Pons (tissue), 1 donor: ENCODE data around the gene LDLRAD4.

ENCODE experiments used
- DNase-seq: peaks from one replicate; pipeline ENCODE4 v3.0.0-alpha.2; 2016; ENCODE audit warnings: low spot score

Gene LDLRAD4

DNA sequence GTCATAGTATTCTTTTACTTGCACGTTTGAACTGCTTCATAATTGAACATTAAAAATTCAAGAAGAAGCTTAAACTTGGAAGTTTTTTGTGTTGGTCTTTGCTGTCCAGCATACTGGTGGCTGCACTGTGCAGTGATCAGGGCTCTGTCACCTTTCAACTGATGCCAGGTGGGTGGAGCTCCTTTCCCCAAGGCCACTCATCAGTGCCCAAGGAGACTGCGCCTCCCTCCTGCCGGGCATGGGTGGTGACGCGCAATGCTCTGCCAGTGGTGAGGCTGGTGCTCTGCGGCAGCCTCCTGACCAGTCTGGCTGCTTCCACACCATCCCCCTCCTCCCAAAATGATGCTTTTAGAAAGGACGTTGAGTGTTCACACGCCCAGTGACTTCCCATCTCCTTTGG, 16.0 kb upstream of the LDLRAD4 start:
- DNase-seq, result no peak

GRCh38 chr18:13206301-13206700, 12.3 kb upstream of the LDLRAD4 start:
- DNase-seq, result no peak

GRCh38 chr18:13207294-13207693, 11.3 kb upstream of the LDLRAD4 start:
- DNase-seq, result no peak

DNA sequence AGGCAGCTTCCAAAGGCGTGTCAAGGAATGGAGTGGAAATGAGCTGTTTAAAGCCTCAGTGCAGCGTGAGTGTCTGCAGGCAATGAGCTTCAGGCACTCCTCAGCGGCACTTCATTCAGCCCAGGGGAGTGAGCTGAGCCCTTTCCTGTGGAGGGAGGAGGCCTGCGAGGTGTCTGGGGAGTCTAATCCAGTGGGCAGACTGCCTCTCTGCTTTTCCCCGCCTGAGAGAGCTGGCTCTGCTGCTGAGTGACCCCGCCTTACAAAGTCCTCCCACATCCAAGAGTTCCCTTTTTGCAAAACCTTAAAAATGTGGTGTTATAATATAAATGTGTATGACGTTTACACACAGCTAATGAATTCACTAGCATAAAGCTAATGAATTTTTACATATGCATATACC, 7.0 kb upstream of the LDLRAD4 start:
- no peak for DNase-seq

DNA sequence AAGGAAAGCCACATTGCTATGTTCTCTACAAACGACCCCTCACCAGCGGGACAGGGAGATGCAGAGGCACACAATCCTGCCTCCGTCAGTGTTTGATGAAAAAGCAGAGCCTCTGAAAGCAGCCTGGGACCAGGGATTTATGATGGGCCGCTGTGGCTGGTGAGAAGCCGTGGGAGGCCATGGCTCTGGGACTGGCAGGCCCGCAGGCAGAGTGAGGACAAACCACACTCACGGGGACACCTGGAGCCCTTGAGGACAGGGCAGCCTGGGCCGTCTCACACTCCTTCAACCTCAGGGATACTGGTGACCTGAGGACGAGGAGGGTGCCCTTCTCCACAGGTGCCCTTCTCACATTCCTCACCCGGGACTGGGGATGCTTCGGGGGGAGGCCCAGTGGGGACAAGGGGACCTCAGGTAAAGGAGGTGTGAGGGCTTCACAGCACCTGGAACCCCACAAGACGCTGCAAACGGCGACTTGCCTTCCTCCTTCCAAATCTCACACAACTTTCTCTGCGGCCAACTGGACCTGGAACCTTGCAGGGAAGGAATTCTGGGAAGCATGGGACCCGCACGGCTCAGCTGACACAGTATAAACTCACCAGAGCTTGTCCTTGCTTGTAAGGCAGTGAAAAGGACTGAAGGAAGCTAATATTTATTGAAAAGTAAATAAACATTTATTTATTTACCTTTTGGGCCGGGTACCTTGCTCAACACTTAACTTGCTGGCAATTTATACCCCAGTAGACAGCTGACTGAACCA, 5.3 kb upstream of the LDLRAD4 start:
- DNase-seq, result no peak

DNA sequence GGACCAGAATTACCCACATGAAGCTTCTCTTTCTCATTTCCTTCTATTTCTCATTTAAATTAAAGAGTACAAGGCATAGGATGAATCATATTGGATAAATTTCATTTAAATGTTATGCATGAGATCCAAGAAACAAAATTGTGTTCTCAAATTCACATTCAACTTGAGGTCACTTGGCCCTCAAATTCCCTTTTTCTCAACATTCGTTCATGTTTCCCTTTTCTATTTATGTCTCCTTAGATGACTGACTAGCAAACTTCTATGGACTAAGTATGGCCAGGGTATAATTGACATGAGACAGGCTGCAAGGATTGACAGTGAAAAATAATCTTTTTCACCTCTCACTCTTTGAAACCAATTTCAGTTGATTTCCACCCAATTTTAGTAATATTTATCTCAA, 4.0 kb upstream of the LDLRAD4 start:
- DNase-seq, result no peak

DNA sequence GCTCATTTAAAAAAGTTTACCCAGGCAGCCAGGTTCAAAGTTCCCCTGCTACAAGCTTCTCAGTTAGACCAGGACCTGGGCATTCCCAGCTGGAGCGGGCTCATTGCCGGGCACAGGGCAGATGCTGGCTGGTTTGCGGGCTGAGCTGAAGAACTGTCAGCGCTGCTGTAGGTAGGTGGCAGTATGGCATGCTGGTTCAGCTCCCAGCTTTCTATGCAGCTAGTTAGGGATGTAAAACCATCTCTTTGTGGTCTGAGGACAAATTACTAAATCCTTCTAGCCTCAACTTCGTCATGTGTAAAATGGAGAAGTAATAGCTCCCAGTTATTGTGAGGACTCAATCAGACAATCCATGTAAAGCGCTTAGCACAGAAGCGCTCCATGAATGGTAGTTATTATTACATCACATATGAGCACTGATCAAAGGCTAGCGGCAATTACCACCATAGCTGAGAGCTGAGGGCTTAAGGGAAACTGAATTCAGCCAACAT, 2.4 kb upstream of the LDLRAD4 start:
- DNase-seq, result peak; percentile 94

DNA sequence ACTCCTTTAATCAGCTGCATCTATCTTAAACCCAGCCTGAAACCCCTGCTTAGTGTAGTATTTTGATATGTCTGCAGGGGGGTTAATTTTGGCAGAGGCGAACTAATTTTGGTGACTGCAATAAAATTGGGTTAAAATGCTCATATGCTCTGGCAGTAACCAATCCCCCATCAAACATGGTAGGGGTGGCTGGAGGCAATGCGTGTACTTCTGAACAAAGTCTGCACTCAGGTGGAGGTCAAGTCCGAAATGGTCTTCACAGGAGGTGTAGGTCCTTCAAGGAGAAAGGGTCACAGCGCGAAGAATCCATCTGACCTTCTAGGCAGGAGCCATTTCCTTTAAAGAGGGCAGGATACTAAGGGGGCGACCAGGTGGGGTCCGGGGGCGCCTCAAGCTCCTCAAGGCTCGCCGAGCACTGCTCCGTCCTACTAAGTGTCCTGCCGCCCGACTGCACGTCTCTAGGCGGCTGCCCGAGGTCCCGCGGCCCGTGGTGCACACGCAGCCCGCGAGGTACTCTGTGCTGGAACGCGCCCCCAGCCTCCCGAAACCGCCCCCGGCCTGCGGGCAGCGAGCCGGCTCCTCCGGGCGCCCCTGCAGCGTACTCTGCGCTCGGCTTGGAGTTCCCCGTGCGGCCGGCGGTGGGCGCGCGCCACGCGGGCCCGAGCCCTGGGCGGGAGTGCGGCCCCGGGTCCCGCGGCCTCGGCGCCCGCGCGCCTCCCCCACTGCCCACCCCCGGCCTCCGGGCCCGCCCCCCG, 1.7 kb upstream of the LDLRAD4 start:
- no peak for DNase-seq

DNA sequence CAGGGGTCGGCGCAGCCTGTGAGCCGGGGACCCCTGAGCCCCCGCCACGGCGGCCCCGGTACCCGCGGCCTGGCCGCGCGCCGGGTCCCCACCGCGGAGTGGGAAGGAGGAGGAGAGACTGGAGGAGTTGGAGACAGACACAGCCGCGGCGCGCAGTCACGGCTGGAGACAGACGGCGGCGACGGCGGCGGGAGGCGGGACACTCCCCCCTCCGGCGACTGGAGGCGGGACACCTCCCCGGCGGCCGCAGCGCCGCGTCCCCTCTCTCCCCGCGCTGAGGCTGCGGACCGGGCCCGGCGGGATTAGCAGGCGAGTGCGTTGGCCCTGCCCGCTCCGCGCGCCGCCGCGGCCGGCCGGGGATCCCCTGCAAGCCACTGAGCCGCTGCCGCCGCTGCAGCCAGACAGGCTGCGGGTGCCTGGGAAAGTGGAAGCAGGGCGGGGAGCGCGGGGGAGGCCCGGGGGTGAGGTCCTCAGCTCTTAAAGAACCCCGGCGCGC, 1.0 kb upstream of the LDLRAD4 start:
- peak; percentile 43 for DNase-seq

GRCh38 chr18:13217971-13218367, 591 bp upstream of the LDLRAD4 start:
- DNase-seq, result no peak

DNA sequence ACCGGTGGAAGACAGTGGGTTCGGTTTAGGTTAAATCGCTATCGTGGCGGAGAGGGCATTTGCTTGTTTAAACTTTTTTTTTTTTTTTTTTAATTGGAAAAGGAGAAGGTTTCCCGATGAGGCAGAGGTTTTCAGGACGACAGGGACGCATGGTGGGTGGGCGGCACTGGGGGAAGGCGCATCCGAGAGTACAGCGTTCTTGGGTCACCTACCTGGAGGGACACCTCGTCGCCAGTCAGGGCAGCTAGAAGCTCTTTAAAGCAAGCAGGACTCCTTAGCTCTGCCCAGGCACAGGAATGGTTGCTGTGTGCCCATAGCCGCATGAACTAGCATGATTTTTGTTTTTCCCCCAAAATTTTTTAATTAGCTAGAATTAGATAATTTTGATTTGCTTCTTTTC, 437 bp downstream of the LDLRAD4 start:
- no peak for DNase-seq

DNA sequence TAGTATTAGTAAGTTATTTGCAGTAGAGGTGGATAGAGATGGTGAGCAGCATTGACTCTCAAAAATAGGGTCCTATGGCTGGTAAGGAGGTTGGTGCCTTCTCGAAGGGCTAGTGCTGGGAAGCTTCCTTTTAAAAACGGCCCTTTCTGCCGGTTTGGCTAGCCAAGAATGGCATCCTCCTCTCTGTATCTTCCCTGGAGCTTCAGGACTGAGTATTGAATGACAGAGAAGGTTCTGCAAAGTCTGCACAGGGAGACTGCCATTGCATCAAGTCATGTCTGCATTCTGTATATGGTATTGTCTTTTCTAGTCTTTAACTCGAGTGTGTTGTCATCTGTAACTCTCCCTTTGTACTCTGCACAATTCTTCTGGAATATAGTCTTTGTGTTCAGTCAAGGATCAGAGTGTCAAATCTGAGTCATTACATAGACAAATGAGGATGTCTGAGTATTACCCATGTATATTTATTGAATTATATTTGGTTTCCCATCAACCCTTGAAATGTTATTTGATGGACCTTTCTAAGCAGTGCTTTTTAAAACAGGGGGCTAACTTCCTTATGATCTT, 1.1 kb downstream of the LDLRAD4 start:
- no peak for DNase-seq

GRCh38 chr18:13220361-13220991, 1.9 kb downstream of the LDLRAD4 start:
- no peak for DNase-seq

- DNase-seq, result peak; percentile 68
These were observed 3.6 kb downstream of the LDLRAD4 start for GRCh38 chr18:13221869-13222855.

- DNase-seq, result no peak
These were observed 4.3 kb downstream of the LDLRAD4 start for GRCh38 chr18:13222856-13223281.

GRCh38 chr18:13223311-13224143, 5.0 kb downstream of the LDLRAD4 start:
- DNase-seq, result no peak

- DNase-seq, result no peak
These were observed 6.7 kb downstream of the LDLRAD4 start for GRCh38 chr18:13225261-13225660.

DNA sequence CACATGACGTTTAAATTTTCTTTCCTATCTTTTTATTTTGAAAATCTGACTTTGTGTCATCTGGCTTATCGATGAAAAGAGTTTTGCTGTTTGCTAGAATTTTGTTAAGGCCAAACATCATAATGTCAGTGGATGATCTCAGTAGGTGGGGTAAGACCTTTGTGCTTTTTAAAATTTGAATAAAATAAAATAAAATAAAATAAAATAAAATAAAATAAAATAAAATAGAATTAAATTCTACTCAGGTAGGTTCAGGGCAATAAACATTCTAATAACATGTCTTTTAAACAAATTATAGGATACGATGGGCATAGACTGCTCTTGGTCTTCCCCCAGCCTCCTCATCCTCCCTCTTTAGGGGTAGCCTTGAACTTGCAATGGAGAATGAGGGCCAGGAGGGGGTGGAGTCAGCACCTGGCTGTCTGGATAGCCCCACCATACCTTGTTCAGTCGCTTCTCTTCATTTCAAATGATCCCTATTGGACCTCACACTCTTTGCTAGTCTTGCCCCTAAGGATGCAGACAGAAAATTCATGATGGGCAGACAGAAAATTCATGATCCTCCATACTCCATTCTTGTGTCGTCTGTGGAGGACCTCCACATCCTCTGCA, 8.1 kb downstream of the LDLRAD4 start:
- no peak for DNase-seq

- DNase-seq, result no peak
These were observed 9.3 kb downstream of the LDLRAD4 start for GRCh38 chr18:13227910-13228309.
